Type B pancreatic cell (in vitro differentiated cells): Measurements from ENCODE around the gene MAD1L1. TPM values are rescaled to one million over a fixed set of nuclear protein-coding genes. Genes with fewer than 3 reads are reported as not detected.
A peak's percentile ranks its signal among the peaks of the same experiment; 100 is the strongest.

Experiments
- DNase-seq: peaks from one replicate; pipeline ENCODE4 v3.0.0; 2021; ENCODE audit warnings: mixed read lengths; ENCODE audit not compliant: unreplicated experiment; ENCODE audit errors: extremely low spot score
- H3K27ac Mint-ChIP-seq: 2 replicates; pipeline ENCODE4 v1.8.0; 2021; ENCODE audit warnings: mild to moderate bottlenecking, mixed read lengths
- H3K27me3 Mint-ChIP-seq: 2 replicates; pipeline ENCODE4 v1.8.0; 2021; ENCODE audit warnings: mixed read lengths
- H3K36me3 Mint-ChIP-seq: 2 replicates; pipeline ENCODE4 v1.8.0; 2021; ENCODE audit warnings: mixed read lengths
- H3K4me1 Mint-ChIP-seq: one replicate; pipeline ENCODE4 v1.8.0; 2021; ENCODE audit warnings: mixed read lengths; ENCODE audit not compliant: unreplicated experiment
- H3K4me3 Mint-ChIP-seq: 2 replicates; pipeline ENCODE4 v1.8.0; 2021; ENCODE audit warnings: mild to moderate bottlenecking, mixed read lengths
- H3K9me3 Mint-ChIP-seq: 2 replicates; pipeline ENCODE4 v1.8.0; 2021; ENCODE audit warnings: mixed read lengths
- total RNA-seq: library from RNA; stranded (reverse); gene quantifications from 2 replicates; pipeline ENCODE4 v1.2.1, GENCODE V29; 2021; ENCODE audit warnings: low replicate concordance
- TF ChIP-seq, protein P1 (sequence below): fragments of 200-600 bp; sonication (generic); conservative IDR thresholded peaks from 2 replicates; pipeline ENCODE4 v1.5.0; 2021; ENCODE audit warnings: antibody characterized with exemption, mild to moderate bottlenecking

The MAD1L1 gene
- total RNA-seq, 1 donor from 2014 or later = 40.7 TPM

DNA sequence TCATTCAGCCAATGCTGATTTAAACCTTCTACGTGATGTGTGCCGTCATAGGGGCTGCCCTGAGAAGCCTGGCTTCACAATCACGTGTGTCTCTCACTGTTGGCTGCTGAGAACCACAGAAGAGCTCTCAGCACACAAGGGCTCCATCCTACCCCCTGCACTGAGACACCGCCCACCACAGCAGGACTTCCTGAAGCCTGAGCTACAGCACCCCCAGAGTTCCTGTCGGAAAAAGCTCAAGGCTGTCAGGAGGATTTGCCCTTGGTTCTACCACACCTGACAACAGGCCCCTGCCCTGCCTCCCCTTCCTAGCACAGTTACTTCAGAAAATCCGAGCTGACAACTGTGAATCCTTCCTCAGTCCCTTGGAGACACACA lies 191.9 kb downstream of the MAD1L1 start:
- H3K9me3 Mint-ChIP-seq = no peaks in the 10 kb centered on the region
- TF ChIP-seq, protein P1, sequence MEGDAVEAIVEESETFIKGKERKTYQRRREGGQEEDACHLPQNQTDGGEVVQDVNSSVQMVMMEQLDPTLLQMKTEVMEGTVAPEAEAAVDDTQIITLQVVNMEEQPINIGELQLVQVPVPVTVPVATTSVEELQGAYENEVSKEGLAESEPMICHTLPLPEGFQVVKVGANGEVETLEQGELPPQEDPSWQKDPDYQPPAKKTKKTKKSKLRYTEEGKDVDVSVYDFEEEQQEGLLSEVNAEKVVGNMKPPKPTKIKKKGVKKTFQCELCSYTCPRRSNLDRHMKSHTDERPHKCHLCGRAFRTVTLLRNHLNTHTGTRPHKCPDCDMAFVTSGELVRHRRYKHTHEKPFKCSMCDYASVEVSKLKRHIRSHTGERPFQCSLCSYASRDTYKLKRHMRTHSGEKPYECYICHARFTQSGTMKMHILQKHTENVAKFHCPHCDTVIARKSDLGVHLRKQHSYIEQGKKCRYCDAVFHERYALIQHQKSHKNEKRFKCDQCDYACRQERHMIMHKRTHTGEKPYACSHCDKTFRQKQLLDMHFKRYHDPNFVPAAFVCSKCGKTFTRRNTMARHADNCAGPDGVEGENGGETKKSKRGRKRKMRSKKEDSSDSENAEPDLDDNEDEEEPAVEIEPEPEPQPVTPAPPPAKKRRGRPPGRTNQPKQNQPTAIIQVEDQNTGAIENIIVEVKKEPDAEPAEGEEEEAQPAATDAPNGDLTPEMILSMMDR = no peak
- H3K4me1 Mint-ChIP-seq = peaks cover 10% of the 10 kb centered on the region
- no peak overlapping the region for H3K4me3 Mint-ChIP-seq
- peaks cover 20% of the 10 kb centered on the region for H3K36me3 Mint-ChIP-seq
- no peak overlapping the region for H3K27ac Mint-ChIP-seq
- no peaks in the 10 kb centered on the region for H3K27me3 Mint-ChIP-seq
- no peak for DNase-seq

GRCh38 chr7:2040201-2040892 lies 192.4 kb downstream of the MAD1L1 start:
- Mint-ChIP-seq H3K36me3 (peaks cover 20% of the 10 kb centered on the region), H3K27ac (no peak overlapping the region), H3K9me3 (no peaks in the 10 kb centered on the region), H3K27me3 (no peaks in the 10 kb centered on the region), H3K4me1 (peaks cover 10% of the 10 kb centered on the region), H3K4me3 (no peak overlapping the region)
- no peak for DNase-seq
- TF ChIP-seq, protein P1 = no peak

- no peak overlapping the region for H3K4me3 Mint-ChIP-seq
- no peak overlapping the region for H3K27ac Mint-ChIP-seq
- H3K36me3 Mint-ChIP-seq = peaks cover 20% of the 10 kb centered on the region
- DNase-seq = no peak
- H3K9me3 Mint-ChIP-seq = no peaks in the 10 kb centered on the region
- H3K4me1 Mint-ChIP-seq = peaks cover 10% of the 10 kb centered on the region
- H3K27me3 Mint-ChIP-seq = no peaks in the 10 kb centered on the region
- TF ChIP-seq, protein P1 = no peak
These were observed 193.6 kb downstream of the MAD1L1 start for GRCh38 chr7:2038931-2039728.

DNA sequence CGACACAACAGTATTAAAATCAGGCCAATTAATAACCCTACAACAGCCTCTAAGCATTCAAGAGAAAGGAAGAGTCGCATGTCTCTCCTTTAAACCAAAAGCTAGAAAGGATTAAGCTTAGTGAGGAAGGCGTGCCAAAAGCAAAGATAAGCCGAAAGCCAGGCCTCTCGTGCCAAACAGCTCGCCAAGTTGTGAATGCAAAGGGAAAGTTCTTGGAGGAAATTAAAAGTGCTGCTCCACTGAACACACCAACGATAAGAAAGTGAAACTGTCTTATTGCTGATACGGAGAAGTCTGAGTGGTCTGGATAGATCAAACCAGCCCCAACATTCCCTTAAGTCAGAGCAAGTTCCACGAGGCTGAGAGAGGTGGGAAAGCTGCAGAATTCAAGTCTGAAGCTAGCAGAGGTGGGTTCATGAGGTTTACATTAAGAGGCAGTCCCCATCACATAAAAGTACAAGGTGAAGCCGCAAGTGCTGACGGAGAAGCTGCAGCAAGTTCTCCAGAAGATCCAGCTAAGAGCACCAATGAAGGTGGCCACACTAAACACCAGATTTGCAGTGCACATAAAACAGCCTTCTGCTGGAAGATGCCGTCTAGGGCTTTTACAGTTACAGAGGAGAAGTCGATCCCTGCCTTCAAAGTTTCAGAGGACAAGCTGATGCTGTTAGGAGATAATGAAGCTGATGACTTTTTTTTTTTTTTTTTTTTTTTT lies 194.8 kb downstream of the MAD1L1 start:
- no peaks in the 10 kb centered on the region for H3K9me3 Mint-ChIP-seq

GRCh38 chr7:2037301-2037807 lies 195.4 kb downstream of the MAD1L1 start:
- Mint-ChIP-seq H3K4me1 (peaks cover 10% of the 10 kb centered on the region), H3K9me3 (no peaks in the 10 kb centered on the region), H3K27ac (peak overlapping the region; percentile 21), H3K36me3 (peaks cover 14% of the 10 kb centered on the region), H3K4me3 (no peak overlapping the region), H3K27me3 (no peaks in the 10 kb centered on the region)
- TF ChIP-seq, protein P1 = no peak
- DNase-seq = no peak

More for the DNA sequence above, 194.8 kb downstream of the MAD1L1 start:
- TF ChIP-seq, protein P1 = no peak
- no peak for DNase-seq
- Mint-ChIP-seq H3K36me3 (peaks cover 16% of the 10 kb centered on the region), H3K4me3 (no peak overlapping the region), H3K27ac (peak overlapping the region; percentile 21), H3K4me1 (peaks cover 10% of the 10 kb centered on the region), H3K27me3 (no peaks in the 10 kb centered on the region)
